WERI-Rb-1 (cell line): Measurements from ENCODE around the gene DIAPH3.

Source experiments
- DNase-seq: peaks from one replicate; pipeline ENCODE4 v3.0.0-alpha.2; 2020
- H3K27ac ChIP-seq: fragments of 250-450 bp; sonication (Bioruptor Pico); 2 replicates; pipeline ENCODE4 v1.5.1; 2020; ENCODE audit warnings: mild to moderate bottlenecking, moderate library complexity
- H3K27me3 ChIP-seq: fragments of 250-450 bp; sonication (Bioruptor Pico); 2 replicates; pipeline ENCODE4 v1.5.1; 2021; ENCODE audit warnings: mild to moderate bottlenecking, low read depth, moderate library complexity; ENCODE audit not compliant: insufficient read depth, severe bottlenecking
- H3K36me3 ChIP-seq: fragments of 250-450 bp; sonication (Bioruptor Pico); 2 replicates; pipeline ENCODE4 v1.5.1; 2020; ENCODE audit warnings: mild to moderate bottlenecking, moderate library complexity
- H3K4me3 ChIP-seq: 2 replicates; pipeline ENCODE4 v1.5.1; 2011; ENCODE audit warnings: low read depth, mild to moderate bottlenecking, control low read depth, low read length
- H3K9me3 ChIP-seq: fragments of 250-450 bp; sonication (Bioruptor Pico); 2 replicates; pipeline ENCODE4 v1.5.1; 2021; ENCODE audit warnings: mild to moderate bottlenecking, moderate library complexity; ENCODE audit not compliant: severe bottlenecking
- TF ChIP-seq, protein P1 (sequence below): IDR thresholded peaks from 2 replicates; pipeline ENCODE4 v1.5.1; 2011; ENCODE audit warnings: low read depth, mild to moderate bottlenecking, control low read depth, inconsistent platforms, low read length

The DIAPH3 gene

GRCh38 chr13:59660582-59660981 is 503.1 kb downstream of the DIAPH3 start:
- Histone ChIP-seq H3K9me3 (no peaks in the 10 kb centered on the region), H3K4me3 (no peak overlapping the region), H3K27me3 (no peaks in the 10 kb centered on the region), H3K27ac (no peak overlapping the region), H3K36me3 (no peaks in the 10 kb centered on the region)
- DNase-seq: no peak
- TF ChIP-seq, protein P1, sequence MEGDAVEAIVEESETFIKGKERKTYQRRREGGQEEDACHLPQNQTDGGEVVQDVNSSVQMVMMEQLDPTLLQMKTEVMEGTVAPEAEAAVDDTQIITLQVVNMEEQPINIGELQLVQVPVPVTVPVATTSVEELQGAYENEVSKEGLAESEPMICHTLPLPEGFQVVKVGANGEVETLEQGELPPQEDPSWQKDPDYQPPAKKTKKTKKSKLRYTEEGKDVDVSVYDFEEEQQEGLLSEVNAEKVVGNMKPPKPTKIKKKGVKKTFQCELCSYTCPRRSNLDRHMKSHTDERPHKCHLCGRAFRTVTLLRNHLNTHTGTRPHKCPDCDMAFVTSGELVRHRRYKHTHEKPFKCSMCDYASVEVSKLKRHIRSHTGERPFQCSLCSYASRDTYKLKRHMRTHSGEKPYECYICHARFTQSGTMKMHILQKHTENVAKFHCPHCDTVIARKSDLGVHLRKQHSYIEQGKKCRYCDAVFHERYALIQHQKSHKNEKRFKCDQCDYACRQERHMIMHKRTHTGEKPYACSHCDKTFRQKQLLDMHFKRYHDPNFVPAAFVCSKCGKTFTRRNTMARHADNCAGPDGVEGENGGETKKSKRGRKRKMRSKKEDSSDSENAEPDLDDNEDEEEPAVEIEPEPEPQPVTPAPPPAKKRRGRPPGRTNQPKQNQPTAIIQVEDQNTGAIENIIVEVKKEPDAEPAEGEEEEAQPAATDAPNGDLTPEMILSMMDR: no peak

GRCh38 chr13:59659981-59660380 is 503.7 kb downstream of the DIAPH3 start:
- no peak for DNase-seq

DNA sequence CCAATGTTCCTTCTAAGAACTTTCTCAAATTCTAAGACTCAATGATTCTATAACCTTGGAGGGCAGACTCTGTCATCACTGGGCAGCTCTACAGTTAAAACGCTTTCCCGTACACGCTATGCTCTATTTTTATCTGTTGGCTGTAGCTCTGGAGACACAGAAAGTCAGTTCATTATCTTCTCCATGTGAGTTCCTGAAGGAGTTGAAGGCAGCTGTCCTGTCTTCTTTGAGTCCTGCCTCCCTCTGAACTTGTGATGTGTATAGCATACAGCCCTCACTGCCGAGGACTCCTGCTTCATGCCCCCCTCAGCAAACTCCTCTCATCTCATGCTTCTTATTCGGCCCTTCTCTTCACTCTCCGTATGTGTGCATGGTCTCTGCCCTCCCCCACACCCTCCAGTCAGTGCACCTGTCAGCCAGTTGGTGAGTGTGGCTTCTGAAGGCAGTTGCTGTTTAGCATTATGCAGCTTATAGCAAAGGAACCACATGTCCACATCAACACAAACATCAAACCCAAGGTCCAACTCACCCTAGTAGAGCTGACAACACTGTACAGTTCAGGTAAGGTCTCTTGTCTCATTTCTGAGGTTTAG is 504.9 kb downstream of the DIAPH3 start:
- H3K27me3 ChIP-seq: no peaks in the 10 kb centered on the region
- no peak overlapping the region for H3K4me3 ChIP-seq
- H3K36me3 ChIP-seq: no peaks in the 10 kb centered on the region
- DNase-seq: no peak
- H3K27ac ChIP-seq: no peak overlapping the region
- TF ChIP-seq, protein P1: no peak
- no peaks in the 10 kb centered on the region for H3K9me3 ChIP-seq

More at GRCh38 chr13:59659981-59660380, 503.7 kb downstream of the DIAPH3 start:
- Histone ChIP-seq H3K36me3 (no peaks in the 10 kb centered on the region), H3K9me3 (no peaks in the 10 kb centered on the region), H3K4me3 (no peak overlapping the region), H3K27ac (no peak overlapping the region), H3K27me3 (no peaks in the 10 kb centered on the region)
- TF ChIP-seq, protein P1: no peak

DNA sequence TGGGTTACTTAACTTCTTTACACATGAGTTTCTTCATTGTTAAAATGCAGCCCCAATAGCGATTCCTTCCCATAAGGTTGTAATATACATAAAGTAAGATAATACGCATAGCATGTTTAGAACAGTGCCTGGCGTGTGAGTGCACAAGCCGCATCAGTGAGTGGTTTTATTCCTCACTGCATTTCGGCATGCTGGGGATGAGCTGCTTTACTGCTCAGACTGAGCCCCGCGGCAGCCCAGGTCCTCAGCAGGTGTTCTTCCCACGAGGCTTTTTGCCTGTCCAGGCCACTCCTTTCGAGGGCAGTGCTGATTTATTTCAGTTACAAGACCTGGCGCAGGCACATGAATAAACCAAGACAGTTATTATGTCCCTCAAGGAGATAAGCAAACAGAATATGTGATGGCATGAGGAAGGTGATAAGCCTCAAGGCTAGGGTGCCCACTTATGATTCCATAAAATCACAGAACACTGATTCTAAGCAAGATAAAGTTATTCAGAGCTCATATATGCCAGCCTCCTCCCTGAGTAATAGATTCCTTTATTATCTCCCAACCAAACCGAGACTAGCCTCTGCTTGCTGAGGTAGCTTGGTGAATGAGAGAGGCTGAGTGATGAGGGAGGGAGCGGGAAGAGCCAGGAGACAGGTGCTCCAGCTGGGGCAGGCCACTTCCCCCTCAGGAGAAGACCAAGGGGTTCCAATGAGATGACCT is 505.5 kb downstream of the DIAPH3 start:
- Histone ChIP-seq H3K27ac (no peak overlapping the region), H3K27me3 (no peaks in the 10 kb centered on the region), H3K4me3 (no peak overlapping the region), H3K9me3 (no peaks in the 10 kb centered on the region), H3K36me3 (no peaks in the 10 kb centered on the region)
- peak; percentile 19 for DNase-seq
- TF ChIP-seq, protein P1: no peak

DNA sequence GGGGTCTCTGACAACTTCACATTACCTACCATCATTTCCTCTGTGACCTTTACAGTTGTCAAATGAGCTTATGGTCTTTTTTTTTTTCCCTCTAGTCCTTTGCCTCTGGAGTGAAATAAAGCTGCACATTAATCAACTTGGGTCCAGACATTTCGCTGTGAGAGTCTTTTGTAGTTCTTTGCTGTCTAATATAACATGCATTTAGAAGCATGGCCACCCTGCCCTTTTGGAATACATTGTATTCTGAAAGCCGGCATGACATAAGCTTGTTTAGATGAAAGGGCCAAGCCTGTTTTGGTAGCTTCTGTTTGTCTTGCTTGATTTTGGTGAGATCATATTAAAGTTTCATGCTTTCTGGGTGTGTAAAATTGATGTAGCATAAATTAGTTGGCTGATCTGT is 509.8 kb downstream of the DIAPH3 start:
- Histone ChIP-seq H3K27me3 (no peaks in the 10 kb centered on the region), H3K9me3 (no peaks in the 10 kb centered on the region), H3K4me3 (no peak overlapping the region), H3K36me3 (no peaks in the 10 kb centered on the region), H3K27ac (no peak overlapping the region)
- TF ChIP-seq, protein P1: no peak
- no peak for DNase-seq
